Uterus (tissue), 4 donors: Measurements from ENCODE around the gene ZNF181. TPM values are rescaled to one million over a fixed set of nuclear protein-coding genes. Genes with fewer than 3 reads are reported as not detected.
A peak's percentile ranks its signal among the peaks of the same experiment; 100 is the strongest.

Experiments used
- DNase-seq, 2 donors: peaks; one replicate each; pipeline ENCODE4 v3.0.0-alpha.2; 2019 to 2020
- H3K27ac ChIP-seq, 2 donors: fragments of 200-600 bp; sonication (generic); 1 replicate in 1 of 2; 2 replicates in 1 of 2; pipeline ENCODE4 v1.5.1; 2016 to 2018
- H3K27me3 ChIP-seq, 2 donors: fragments of 200-600 bp; sonication (generic); one replicate each; pipeline ENCODE4 v1.5.1; 2018 to 2019; ENCODE audit warnings: control low read depth in 1 of 2
- H3K36me3 ChIP-seq, 2 donors: fragments of 200-600 bp; sonication (generic); one replicate each; pipeline ENCODE4 v1.5.1; 2019; ENCODE audit warnings: control low read depth in 1 of 2
- H3K4me1 ChIP-seq, 2 donors: fragments of 200-600 bp; sonication (generic); one replicate each; pipeline ENCODE4 v1.5.1; 2018 to 2019; ENCODE audit warnings: control low read depth in 1 of 2
- H3K4me3 ChIP-seq, 2 donors: fragments of 200-600 bp; sonication (generic); 1 replicate in 1 of 2; 2 replicates in 1 of 2; pipeline ENCODE4 v1.5.1; 2018 to 2019; ENCODE audit warnings: mild to moderate bottlenecking in 1 of 2
- H3K9me3 ChIP-seq, 2 donors: fragments of 200-600 bp; sonication (generic); one replicate each; pipeline ENCODE4 v1.5.1; 2019; ENCODE audit warnings: control low read depth in 1 of 2
- CTCF ChIP-seq, 4 experiments: fragments of 200-600 bp in 2 of 4; fragments of 450-650 bp in 2 of 4; sonication (generic) in 2 of 4; IDR thresholded peaks; one replicate each; pipeline ENCODE4 v1.5.1; 2016 to 2019; ENCODE audit warnings: antibody characterized with exemption in 4 of 4, mild to moderate bottlenecking in 2 of 4, moderate library complexity in 1 of 4
- POLR2A ChIP-seq, 2 donors: fragments of 450-650 bp; IDR thresholded peaks; one replicate each; pipeline ENCODE4 v1.6.1; 2016; ENCODE audit warnings: antibody characterized with exemption in 2 of 2, mild to moderate bottlenecking in 1 of 2, moderate library complexity in 1 of 2
- intact Hi-C: fragments of 100-400 bp; cut with DNase I; formaldehyde crosslinking; loops from one replicate; pipeline ENCODE4 v1.15.1; 2023; ENCODE audit warnings: low total_unique reads
- total RNA-seq, 4 donors: library from RNA; depleted of rRNA in 3 of 4; stranded (reverse); fragments of >200 nt in 3 of 4; gene quantifications; one replicate each; pipeline versions ENCODE4 v1.1.0 to v1.2.4, GENCODE V29; 2014 to 2023
- donor health status: DM: yes; HTN: yes; CAD: no.

ZNF181 gene
- total RNA-seq, 4 donors from 2014 or later = 16.9 to 209 (median 39.6) TPM

GRCh38 chr19:34731019-34731829 lies 2.8 kb upstream of the ZNF181 start:
- Histone ChIP-seq H3K9me3 (no peaks in the 10 kb centered on the region), H3K4me3 (no peak overlapping the region), H3K27ac (no peak overlapping the region), H3K36me3 (no peaks in the 10 kb centered on the region), H3K4me1 (peaks cover 0 to 10% of the 10 kb centered on the region in 2 donors), H3K27me3 (no peaks in the 10 kb centered on the region)
- peak in 1 of 2 donors; percentile 15 for DNase-seq
- intact Hi-C loops = no loop called here
- no peak for TF ChIP-seq CTCF (IDR thresholded peaks at IDR 0.05)
- TF ChIP-seq POLR2A (IDR thresholded peaks at IDR 0.05) = no peak

- Histone ChIP-seq H3K27ac (no peak overlapping the region), H3K9me3 (no peaks in the 10 kb centered on the region), H3K27me3 (no peaks in the 10 kb centered on the region), H3K4me3 (no peak overlapping the region), H3K4me1 (peaks cover 0 to 10% of the 10 kb centered on the region in 2 donors), H3K36me3 (no peaks in the 10 kb centered on the region)
- TF ChIP-seq POLR2A (IDR thresholded peaks at IDR 0.05) (no peak), CTCF (IDR thresholded peaks at IDR 0.05) (no peak)
- intact Hi-C loops = no loop called here
- DNase-seq = no peak
Observed at GRCh38 chr19:34731964-34732363, 2.1 kb upstream of the ZNF181 start.

GRCh38 chr19:34732612-34733211 lies 1.3 kb upstream of the ZNF181 start:
- peak; percentile 13 to 28 for DNase-seq
- peak overlapping the region; percentile 65 to 90 for H3K4me3 ChIP-seq
- intact Hi-C loops = no loop called here
- no peaks in the 10 kb centered on the region for H3K36me3 ChIP-seq
- no peak for TF ChIP-seq POLR2A (IDR thresholded peaks at IDR 0.05)
- TF ChIP-seq CTCF (IDR thresholded peaks at IDR 0.05) = no peak
- H3K27me3 ChIP-seq = no peaks in the 10 kb centered on the region
- peak overlapping the region; percentile 95 to 97 for H3K27ac ChIP-seq
- no peaks in the 10 kb centered on the region for H3K9me3 ChIP-seq
- H3K4me1 ChIP-seq = peaks cover 0 to 10% of the 10 kb centered on the region in 2 donors

GRCh38 chr19:34733266-34733745 lies 737 bp upstream of the ZNF181 start:
- Histone ChIP-seq H3K9me3 (no peaks in the 10 kb centered on the region), H3K27ac (peak overlapping the region; percentile 95 to 97), H3K27me3 (no peaks in the 10 kb centered on the region), H3K4me3 (peak overlapping the region; percentile 65 to 90), H3K4me1 (peaks cover 0 to 10% of the 10 kb centered on the region in 2 donors), H3K36me3 (no peaks in the 10 kb centered on the region)
- intact Hi-C loops = no loop called here
- DNase-seq = peak in 1 of 2 donors; percentile 48
- no peak for TF ChIP-seq CTCF (IDR thresholded peaks at IDR 0.05)
- TF ChIP-seq POLR2A (IDR thresholded peaks at IDR 0.05) = peak in 1 of 2 donors; percentile 18
